HepG2 (cell line): ENCODE results near the gene VEGFA. TPM values are rescaled to one million over a fixed set of nuclear protein-coding genes. Genes with fewer than 3 reads are reported as not detected.

Source experiments
- GABPB1 ChIP-seq: IDR thresholded peaks from 2 replicates; pipeline ENCODE4 v1.6.1; 2016; ENCODE audit warnings: mild to moderate bottlenecking, missing genetic modification reagents, moderate library complexity, missing compliant biosample characterization
- HMG20A ChIP-seq: IDR thresholded peaks from 2 replicates; pipeline ENCODE4 v1.6.1; 2016; ENCODE audit warnings: borderline replicate concordance
- HNF4A ChIP-seq: sonication (generic); formaldehyde crosslinking; IDR thresholded peaks from 2 replicates; pipeline ENCODE4 v1.4.0; 2020; ENCODE audit warnings: missing genetic modification reagents
- HNRNPLL ChIP-seq: fragments of 200-400 bp; formaldehyde crosslinking; IDR thresholded peaks from 2 replicates; pipeline ENCODE4 v1.6.1; 2017; ENCODE audit warnings: mild to moderate bottlenecking, low read depth, low read length; ENCODE audit not compliant: poor library complexity, severe bottlenecking
- IRF2 ChIP-seq: IDR thresholded peaks from 2 replicates; pipeline ENCODE4 v1.6.1; 2018; ENCODE audit warnings: missing genetic modification reagents, missing compliant biosample characterization
- POLR2AphosphoS5 ChIP-seq: IDR thresholded peaks from 2 replicates; pipeline ENCODE4 v1.6.1; 2012; ENCODE audit warnings: low read depth, low read length
- TAF15 ChIP-seq: fragments of 200-400 bp; formaldehyde crosslinking; IDR thresholded peaks from one replicate; pipeline ENCODE4 v1.6.1; 2018; ENCODE audit warnings: mild to moderate bottlenecking, low read depth, low read length; ENCODE audit not compliant: poor library complexity, severe bottlenecking
- TBL1XR1 ChIP-seq: fragments of 150-350 bp; IDR thresholded peaks from 2 replicates; pipeline ENCODE4 v1.6.1; 2014; ENCODE audit warnings: borderline replicate concordance, low read length; ENCODE audit not compliant: partially characterized antibody
- TBP ChIP-seq: sonication (generic); formaldehyde crosslinking; IDR thresholded peaks from 2 replicates; pipeline ENCODE4 v1.5.0; 2020; ENCODE audit warnings: missing genetic modification reagents
- ZFP62 ChIP-seq: sonication (generic); formaldehyde crosslinking; IDR thresholded peaks from 2 replicates; pipeline ENCODE4 v1.4.0; 2020; ENCODE audit warnings: missing genetic modification reagents
- ZFP90 ChIP-seq: sonication (generic); formaldehyde crosslinking; IDR thresholded peaks from 2 replicates; pipeline ENCODE4 v1.8.0; 2022; ENCODE audit warnings: missing genetic modification reagents, mild to moderate bottlenecking, inconsistent platforms, borderline replicate concordance
- ZMAT3 ChIP-seq: sonication (generic); formaldehyde crosslinking; conservative IDR thresholded peaks from 2 replicates; pipeline ENCODE4 v1.7.0; 2021; ENCODE audit warnings: missing genetic modification reagents
- ZMYM2 ChIP-seq: sonication (generic); formaldehyde crosslinking; IDR thresholded peaks from 2 replicates; pipeline ENCODE4 v1.8.0; 2022; ENCODE audit warnings: mild to moderate bottlenecking, missing genetic modification reagents
- ZNF20 ChIP-seq: sonication (generic); formaldehyde crosslinking; IDR thresholded peaks from 2 replicates; pipeline ENCODE4 v1.4.0; 2020; ENCODE audit warnings: mild to moderate bottlenecking, moderate library complexity, missing genetic modification reagents
- ZNF263 ChIP-seq: sonication (generic); formaldehyde crosslinking; IDR thresholded peaks from 2 replicates; pipeline ENCODE4 v1.4.0; 2020; ENCODE audit warnings: missing genetic modification reagents
- ZNF7 ChIP-seq: IDR thresholded peaks from 2 replicates; pipeline ENCODE4 v1.6.1; 2016; ENCODE audit warnings: missing biosample characterization, missing genetic modification reagents
- ZNF788 ChIP-seq: sonication (generic); formaldehyde crosslinking; IDR thresholded peaks from 2 replicates; pipeline ENCODE4 v1.5.0; 2020; ENCODE audit warnings: mild to moderate bottlenecking, missing genetic modification reagents, borderline replicate concordance
- ZNF839 ChIP-seq: sonication (generic); formaldehyde crosslinking; IDR thresholded peaks from 2 replicates; pipeline ENCODE4 v1.4.0; 2020; ENCODE audit warnings: missing genetic modification reagents, mild to moderate bottlenecking, borderline replicate concordance
- ZSCAN12 ChIP-seq: sonication (generic); formaldehyde crosslinking; IDR thresholded peaks from 2 replicates; pipeline ENCODE4 v1.9.0; 2021; ENCODE audit warnings: mild to moderate bottlenecking, missing genetic modification reagents
- polyA plus RNA-seq, 8 experiments: library from polyadenylated mRNA; depleted of rRNA in 3 of 8; stranded (reverse) in 7 of 8; unstranded in 1 of 8; fragments of >200 nt; fragmentation: Illumina TruSeq in 4 of 8; extraction: Trizol in 4 of 8; gene quantifications; 2 replicates each; pipeline versions ENCODE4 v1.2.1 to v1.2.3, GENCODE V29; 2011 to 2016; ENCODE audit warnings: low read depth in 4 of 8, missing spikeins in 1 of 8, mixed read lengths in 1 of 8; ENCODE audit not compliant: insufficient read depth in 1 of 8
- total RNA-seq, 5 experiments: library from RNA; depleted of rRNA; stranded (reverse); fragments of >200 nt; fragmentation: Illumina TruSeq; extraction: Trizol; gene quantifications; 2 replicates each; pipeline ENCODE4 v1.2.3, GENCODE V29; 2016; ENCODE audit warnings: low read depth in 1 of 5
- TF ChIP-seq, protein P1 (sequence below): fragments of 450-650 bp; IDR thresholded peaks from 2 replicates; pipeline ENCODE4 v1.6.1; 2017; ENCODE audit warnings: mild to moderate bottlenecking
- TF ChIP-seq, protein P2 (sequence below): sonication (generic); formaldehyde crosslinking; IDR thresholded peaks from 2 replicates; pipeline ENCODE4 v1.8.1; 2023; ENCODE audit warnings: missing genetic modification reagents, mild to moderate bottlenecking, borderline replicate concordance
- TF ChIP-seq, protein P3 (sequence below): fragments of 450-650 bp; IDR thresholded peaks from 2 replicates; pipeline ENCODE4 v1.6.1; 2016
- TF ChIP-seq, protein P4 (sequence below): sonication (generic); formaldehyde crosslinking; IDR thresholded peaks from 2 replicates; pipeline ENCODE4 v1.5.0; 2020; ENCODE audit warnings: missing genetic modification reagents
- TF ChIP-seq, protein P5 (sequence below): sonication (generic); formaldehyde crosslinking; IDR thresholded peaks from 2 replicates; pipeline ENCODE4 v1.4.0; 2020; ENCODE audit warnings: missing genetic modification reagents

VEGFA gene
- total and polyA plus RNA-seq, 2 of the 13 experiments (the other 11 are each of a cell fraction or from before 2014, with no cell fraction given), result 68.1 to 629 TPM

DNA sequence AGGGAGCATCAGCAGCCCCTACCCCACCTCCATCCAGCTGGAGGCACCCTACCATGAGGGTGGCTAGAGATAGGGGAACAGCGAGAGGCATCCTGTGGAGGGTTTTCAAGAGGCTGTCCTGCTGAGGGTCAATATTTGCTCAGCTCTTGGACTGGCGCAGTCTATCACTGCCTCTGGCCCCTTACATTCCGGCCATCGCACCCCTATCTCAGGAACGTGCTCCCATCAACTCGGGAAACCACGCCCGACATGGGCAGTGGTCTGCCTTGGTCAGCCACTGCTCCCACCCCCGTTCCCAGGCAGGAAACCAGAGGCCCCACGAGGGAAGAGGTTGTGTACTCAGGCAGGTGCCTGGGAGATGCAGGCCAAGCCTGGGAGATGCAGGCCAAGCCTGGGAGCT lies 57.9 kb downstream of the VEGFA start (continued):
- TF ChIP-seq, protein P1, sequence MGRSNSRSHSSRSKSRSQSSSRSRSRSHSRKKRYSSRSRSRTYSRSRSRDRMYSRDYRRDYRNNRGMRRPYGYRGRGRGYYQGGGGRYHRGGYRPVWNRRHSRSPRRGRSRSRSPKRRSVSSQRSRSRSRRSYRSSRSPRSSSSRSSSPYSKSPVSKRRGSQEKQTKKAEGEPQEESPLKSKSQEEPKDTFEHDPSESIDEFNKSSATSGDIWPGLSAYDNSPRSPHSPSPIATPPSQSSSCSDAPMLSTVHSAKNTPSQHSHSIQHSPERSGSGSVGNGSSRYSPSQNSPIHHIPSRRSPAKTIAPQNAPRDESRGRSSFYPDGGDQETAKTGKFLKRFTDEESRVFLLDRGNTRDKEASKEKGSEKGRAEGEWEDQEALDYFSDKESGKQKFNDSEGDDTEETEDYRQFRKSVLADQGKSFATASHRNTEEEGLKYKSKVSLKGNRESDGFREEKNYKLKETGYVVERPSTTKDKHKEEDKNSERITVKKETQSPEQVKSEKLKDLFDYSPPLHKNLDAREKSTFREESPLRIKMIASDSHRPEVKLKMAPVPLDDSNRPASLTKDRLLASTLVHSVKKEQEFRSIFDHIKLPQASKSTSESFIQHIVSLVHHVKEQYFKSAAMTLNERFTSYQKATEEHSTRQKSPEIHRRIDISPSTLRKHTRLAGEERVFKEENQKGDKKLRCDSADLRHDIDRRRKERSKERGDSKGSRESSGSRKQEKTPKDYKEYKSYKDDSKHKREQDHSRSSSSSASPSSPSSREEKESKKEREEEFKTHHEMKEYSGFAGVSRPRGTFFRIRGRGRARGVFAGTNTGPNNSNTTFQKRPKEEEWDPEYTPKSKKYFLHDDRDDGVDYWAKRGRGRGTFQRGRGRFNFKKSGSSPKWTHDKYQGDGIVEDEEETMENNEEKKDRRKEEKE, result no peak
- TF ChIP-seq ZNF788 (0 out of 2 replicates have a peak, but pooled peaks have one; percentile 23), ZSCAN12 (CRISPR knock-in tag) (no peak), HNF4A (CRISPR knock-in tag) (peak; percentile 44), ZMYM2 (CRISPR knock-in tag) (no peak), ZNF7 (CRISPR knock-in tag) (no peak), POLR2AphosphoS5 (no peak), ZNF839 (CRISPR knock-in tag) (no peak), ZFP90 (CRISPR knock-in tag) (no peak), TAF15 (no peak), TBP (CRISPR knock-in tag) (no peak), ZMAT3 (no peak), HMG20A (CRISPR knock-in tag) (no peak), TBL1XR1 (no peak), GABPB1 (CRISPR knock-in tag) (no peak; the same call in 1 of the 2 replicates), ZNF263 (CRISPR knock-in tag) (peak; percentile 84), ZNF20 (CRISPR knock-in tag) (no peak), ZFP62 (CRISPR knock-in tag) (no peak), HNRNPLL (no peak), IRF2 (CRISPR knock-in tag) (0 out of 2 replicates have a peak, but pooled peaks have one; percentile 42)
- TF ChIP-seq, protein P2, sequence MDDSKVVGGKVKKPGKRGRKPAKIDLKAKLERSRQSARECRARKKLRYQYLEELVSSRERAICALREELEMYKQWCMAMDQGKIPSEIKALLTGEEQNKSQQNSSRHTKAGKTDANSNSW (CRISPR knock-in tag), result no peak
- TF ChIP-seq, protein P3, sequence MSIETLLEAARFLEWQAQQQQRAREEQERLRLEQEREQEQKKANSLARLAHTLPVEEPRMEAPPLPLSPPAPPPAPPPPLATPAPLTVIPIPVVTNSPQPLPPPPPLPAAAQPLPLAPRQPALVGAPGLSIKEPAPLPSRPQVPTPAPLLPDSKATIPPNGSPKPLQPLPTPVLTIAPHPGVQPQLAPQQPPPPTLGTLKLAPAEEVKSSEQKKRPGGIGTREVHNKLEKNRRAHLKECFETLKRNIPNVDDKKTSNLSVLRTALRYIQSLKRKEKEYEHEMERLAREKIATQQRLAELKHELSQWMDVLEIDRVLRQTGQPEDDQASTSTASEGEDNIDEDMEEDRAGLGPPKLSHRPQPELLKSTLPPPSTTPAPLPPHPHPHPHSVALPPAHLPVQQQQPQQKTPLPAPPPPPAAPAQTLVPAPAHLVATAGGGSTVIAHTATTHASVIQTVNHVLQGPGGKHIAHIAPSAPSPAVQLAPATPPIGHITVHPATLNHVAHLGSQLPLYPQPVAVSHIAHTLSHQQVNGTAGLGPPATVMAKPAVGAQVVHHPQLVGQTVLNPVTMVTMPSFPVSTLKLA, result no peak
- TF ChIP-seq, protein P4, sequence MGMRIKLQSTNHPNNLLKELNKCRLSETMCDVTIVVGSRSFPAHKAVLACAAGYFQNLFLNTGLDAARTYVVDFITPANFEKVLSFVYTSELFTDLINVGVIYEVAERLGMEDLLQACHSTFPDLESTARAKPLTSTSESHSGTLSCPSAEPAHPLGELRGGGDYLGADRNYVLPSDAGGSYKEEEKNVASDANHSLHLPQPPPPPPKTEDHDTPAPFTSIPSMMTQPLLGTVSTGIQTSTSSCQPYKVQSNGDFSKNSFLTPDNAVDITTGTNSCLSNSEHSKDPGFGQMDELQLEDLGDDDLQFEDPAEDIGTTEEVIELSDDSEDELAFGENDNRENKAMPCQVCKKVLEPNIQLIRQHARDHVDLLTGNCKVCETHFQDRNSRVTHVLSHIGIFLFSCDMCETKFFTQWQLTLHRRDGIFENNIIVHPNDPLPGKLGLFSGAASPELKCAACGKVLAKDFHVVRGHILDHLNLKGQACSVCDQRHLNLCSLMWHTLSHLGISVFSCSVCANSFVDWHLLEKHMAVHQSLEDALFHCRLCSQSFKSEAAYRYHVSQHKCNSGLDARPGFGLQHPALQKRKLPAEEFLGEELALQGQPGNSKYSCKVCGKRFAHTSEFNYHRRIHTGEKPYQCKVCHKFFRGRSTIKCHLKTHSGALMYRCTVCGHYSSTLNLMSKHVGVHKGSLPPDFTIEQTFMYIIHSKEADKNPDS, result no peak
- TF ChIP-seq, protein P5, sequence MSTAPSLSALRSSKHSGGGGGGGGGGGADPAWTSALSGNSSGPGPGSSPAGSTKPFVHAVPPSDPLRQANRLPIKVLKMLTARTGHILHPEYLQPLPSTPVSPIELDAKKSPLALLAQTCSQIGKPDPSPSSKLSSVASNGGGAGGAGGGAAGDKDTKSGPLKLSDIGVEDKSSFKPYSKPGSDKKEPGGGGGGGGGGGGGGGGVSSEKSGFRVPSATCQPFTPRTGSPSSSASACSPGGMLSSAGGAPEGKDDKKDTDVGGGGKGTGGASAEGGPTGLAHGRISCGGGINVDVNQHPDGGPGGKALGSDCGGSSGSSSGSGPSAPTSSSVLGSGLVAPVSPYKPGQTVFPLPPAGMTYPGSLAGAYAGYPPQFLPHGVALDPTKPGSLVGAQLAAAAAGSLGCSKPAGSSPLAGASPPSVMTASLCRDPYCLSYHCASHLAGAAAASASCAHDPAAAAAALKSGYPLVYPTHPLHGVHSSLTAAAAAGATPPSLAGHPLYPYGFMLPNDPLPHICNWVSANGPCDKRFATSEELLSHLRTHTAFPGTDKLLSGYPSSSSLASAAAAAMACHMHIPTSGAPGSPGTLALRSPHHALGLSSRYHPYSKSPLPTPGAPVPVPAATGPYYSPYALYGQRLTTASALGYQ, result no peak
